Uterus (tissue), 2 donors: Measurements from ENCODE around the gene VANGL1.

Source experiments
- POLR2A ChIP-seq, 2 donors: fragments of 450-650 bp; IDR thresholded peaks; one replicate each; pipeline ENCODE4 v1.6.1; 2016; ENCODE audit warnings: antibody characterized with exemption in 2 of 2, mild to moderate bottlenecking in 1 of 2, moderate library complexity in 1 of 2
- TF ChIP-seq, protein P1 (sequence below), 4 experiments: fragments of 200-600 bp in 2 of 4; fragments of 450-650 bp in 2 of 4; sonication (generic) in 2 of 4; IDR thresholded peaks; one replicate each; pipeline ENCODE4 v1.5.1; 2016 to 2019; ENCODE audit warnings: antibody characterized with exemption in 4 of 4, mild to moderate bottlenecking in 2 of 4, moderate library complexity in 1 of 4

DNA sequence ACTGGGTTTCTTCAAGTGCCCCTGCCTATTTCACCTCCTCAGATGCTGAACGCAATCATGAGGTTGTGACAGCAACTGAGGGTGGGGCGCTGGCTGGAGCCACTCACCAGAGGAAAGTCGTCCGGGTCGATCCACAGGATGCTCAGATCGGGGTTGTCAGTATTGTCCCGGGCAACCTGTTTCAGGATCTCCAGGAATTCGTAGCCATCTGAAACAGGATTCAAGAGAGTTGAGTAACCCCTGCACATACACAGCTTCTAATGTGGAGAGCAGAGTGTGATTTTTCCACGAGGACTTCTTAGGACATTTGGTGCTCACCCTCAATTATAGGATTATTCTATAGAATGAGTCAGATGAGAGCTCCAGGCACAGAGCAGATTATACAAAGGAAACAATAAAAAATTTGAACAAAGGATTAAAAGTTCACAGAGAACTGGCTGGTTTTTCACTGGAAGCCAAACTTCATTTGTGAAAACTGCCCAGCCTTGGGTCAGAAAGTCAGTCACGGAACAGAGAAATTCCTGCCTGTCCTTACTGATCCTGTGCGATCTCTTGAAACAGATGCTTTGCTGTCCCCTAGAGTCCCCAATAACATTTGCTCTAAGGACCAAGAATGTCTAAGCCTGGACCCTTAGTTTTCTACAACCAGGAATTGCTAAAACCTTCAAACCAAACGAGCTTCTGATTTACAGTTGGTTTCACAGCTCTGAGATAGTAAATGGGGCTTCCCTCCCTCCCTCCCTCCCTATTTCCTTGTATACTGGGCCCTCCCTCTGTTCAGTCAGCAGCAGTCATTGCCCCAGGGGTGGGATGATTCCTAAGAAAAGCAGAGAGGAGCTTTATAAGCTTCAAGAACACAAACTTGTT is 63.5 kb downstream of the VANGL1 start:
- TF ChIP-seq, protein P1, sequence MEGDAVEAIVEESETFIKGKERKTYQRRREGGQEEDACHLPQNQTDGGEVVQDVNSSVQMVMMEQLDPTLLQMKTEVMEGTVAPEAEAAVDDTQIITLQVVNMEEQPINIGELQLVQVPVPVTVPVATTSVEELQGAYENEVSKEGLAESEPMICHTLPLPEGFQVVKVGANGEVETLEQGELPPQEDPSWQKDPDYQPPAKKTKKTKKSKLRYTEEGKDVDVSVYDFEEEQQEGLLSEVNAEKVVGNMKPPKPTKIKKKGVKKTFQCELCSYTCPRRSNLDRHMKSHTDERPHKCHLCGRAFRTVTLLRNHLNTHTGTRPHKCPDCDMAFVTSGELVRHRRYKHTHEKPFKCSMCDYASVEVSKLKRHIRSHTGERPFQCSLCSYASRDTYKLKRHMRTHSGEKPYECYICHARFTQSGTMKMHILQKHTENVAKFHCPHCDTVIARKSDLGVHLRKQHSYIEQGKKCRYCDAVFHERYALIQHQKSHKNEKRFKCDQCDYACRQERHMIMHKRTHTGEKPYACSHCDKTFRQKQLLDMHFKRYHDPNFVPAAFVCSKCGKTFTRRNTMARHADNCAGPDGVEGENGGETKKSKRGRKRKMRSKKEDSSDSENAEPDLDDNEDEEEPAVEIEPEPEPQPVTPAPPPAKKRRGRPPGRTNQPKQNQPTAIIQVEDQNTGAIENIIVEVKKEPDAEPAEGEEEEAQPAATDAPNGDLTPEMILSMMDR (IDR thresholded peaks at IDR 0.05): no peak
- TF ChIP-seq POLR2A (IDR thresholded peaks at IDR 0.05): no peak
